Caco-2 (cell line): Measurements from ENCODE around the gene ALOX5. TPM values are rescaled to one million over a fixed set of nuclear protein-coding genes. Genes with fewer than 3 reads are reported as not detected.

Experiments used
- BruUV-seq: library from RNA; stranded (reverse); fragments of 400-500 nt; replicated peaks from 2 replicates; lab custom pipeline; 2021; lab: Mats Ljungman, UMichigan
- CTCF ChIA-PET: fragments of 300-600 bp; sonication (Branson Sonifier 250); formaldehyde crosslinking; loops from one replicate; lab custom pipeline; 2022; ENCODE audit warnings: antibody characterized with exemption; lab: Charles Lee
- POLR2A ChIA-PET: fragments of 300-600 bp; sonication (Branson Sonifier 250); formaldehyde crosslinking; loops from one replicate; lab custom pipeline; 2022; ENCODE audit warnings: antibody characterized with exemption; lab: Charles Lee
- DNase-seq, 2 experiments: peaks; one replicate each; pipeline versions ENCODE4 v3.0.0 to v3.0.0-alpha.2; 2020 to 2022
- H3K27me3 ChIP-seq: replicated peaks from 2 replicates; pipeline ENCODE4 v1.6.0; 2011; ENCODE audit warnings: low read length; ENCODE audit not compliant: control insufficient read depth, insufficient read depth
- H3K36me3 ChIP-seq: 2 replicates; pipeline ENCODE4 v1.5.1; 2011; ENCODE audit warnings: low read length; ENCODE audit not compliant: control insufficient read depth, insufficient read depth
- H3K4me1 ChIP-seq: fragments of 250-450 bp; sonication (Bioruptor Pico); 2 replicates; pipeline ENCODE4 v1.5.1; 2020; ENCODE audit warnings: mild to moderate bottlenecking
- H3K4me3 ChIP-seq: 2 replicates; pipeline ENCODE4 v1.5.1; 2011; ENCODE audit warnings: low read depth, mild to moderate bottlenecking, control low read depth, low read length
- H3K9me3 ChIP-seq: fragments of 250-450 bp; sonication (Bioruptor Pico); 2 replicates; pipeline ENCODE4 v1.5.1; 2020; ENCODE audit warnings: mild to moderate bottlenecking, moderate library complexity
- H3K27ac Mint-ChIP-seq: one replicate; pipeline ENCODE4 v1.8.0; 2022; ENCODE audit warnings: mixed read lengths; ENCODE audit not compliant: unreplicated experiment
- H3K27me3 Mint-ChIP-seq: one replicate; pipeline ENCODE4 v1.8.0; 2022; ENCODE audit warnings: mixed read lengths; ENCODE audit not compliant: insufficient read depth, unreplicated experiment
- H3K36me3 Mint-ChIP-seq: one replicate; pipeline ENCODE4 v1.8.0; 2022; ENCODE audit warnings: mild to moderate bottlenecking, mixed read lengths; ENCODE audit not compliant: insufficient read depth, unreplicated experiment
- H3K4me1 Mint-ChIP-seq: one replicate; pipeline ENCODE4 v1.8.0; 2022; ENCODE audit warnings: low read depth, mixed read lengths; ENCODE audit not compliant: unreplicated experiment
- H3K4me3 Mint-ChIP-seq: one replicate; pipeline ENCODE4 v1.8.0; 2022; ENCODE audit warnings: mild to moderate bottlenecking, moderate library complexity, mixed read lengths; ENCODE audit not compliant: unreplicated experiment
- H3K9me3 Mint-ChIP-seq: one replicate; pipeline ENCODE4 v1.8.0; 2022; ENCODE audit warnings: mixed read lengths; ENCODE audit not compliant: unreplicated experiment
- intact Hi-C: fragments of 100-400 bp; cut with micrococcal nuclease; formaldehyde crosslinking; loops from one replicate; pipeline ENCODE4 v1.10.0; 2022; ENCODE audit not compliant: unreplicated experiment
- total RNA-seq: library from RNA; stranded (reverse); gene quantifications from 2 replicates; pipeline ENCODE4 v1.2.3, GENCODE V29; 2022
- TF ChIP-seq, protein P1 (sequence below), 2 experiments: fragments of 200-600 bp in 1 of 2; IDR thresholded peaks; 1 replicate in 1 of 2; 2 replicates in 1 of 2; pipeline versions ENCODE4 v1.5.1 to v1.8.0; 2011 to 2022; ENCODE audit warnings: antibody characterized with exemption in 1 of 2, control low read depth in 1 of 2, inconsistent platforms in 1 of 2, low read depth in 1 of 2, low read length in 1 of 2, mild to moderate bottlenecking in 1 of 2, moderate library complexity in 1 of 2; ENCODE audit not compliant: insufficient read depth in 1 of 2, severe bottlenecking in 1 of 2, unreplicated experiment in 1 of 2

The ALOX5 gene
- total RNA-seq, 1 experiment from 2014 or later, result not detected

DNA sequence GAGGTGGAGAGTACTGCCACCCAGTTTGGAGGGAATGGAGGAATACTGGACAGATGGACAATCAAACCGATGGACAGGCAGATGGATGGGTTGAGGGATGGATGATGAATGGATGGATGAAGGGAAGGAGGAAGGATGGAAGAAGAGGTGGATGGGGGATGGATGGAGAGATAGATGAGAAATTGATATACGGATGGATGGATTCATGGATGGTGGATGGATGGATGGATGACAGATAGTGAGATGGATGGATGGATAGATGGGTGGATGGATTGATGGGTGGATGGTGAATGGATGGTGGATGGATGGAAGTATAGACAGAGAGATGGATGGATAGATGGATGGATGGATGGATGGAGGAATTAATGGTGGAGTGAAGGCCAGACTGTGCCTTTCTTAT is 42.6 kb downstream of the ALOX5 start:
- H3K36me3 Mint-ChIP-seq, result no peaks in the 10 kb centered on the region
- Histone ChIP-seq H3K9me3 (no peaks in the 10 kb centered on the region), H3K27me3 (no peaks in the 10 kb centered on the region; the same call in 1 of the 2 replicates), H3K4me3 (no peak overlapping the region), H3K36me3 (no peaks in the 10 kb centered on the region), H3K4me1 (no peaks in the 10 kb centered on the region)
- ChIA-PET POLR2A (no interaction called here), CTCF (interaction anchor here (0.8 kb wide), 1 partner anchor 10 kb away, joined by 3 read pairs; no protein-coding TSS in a partner anchor)
- TF ChIP-seq, protein P1, sequence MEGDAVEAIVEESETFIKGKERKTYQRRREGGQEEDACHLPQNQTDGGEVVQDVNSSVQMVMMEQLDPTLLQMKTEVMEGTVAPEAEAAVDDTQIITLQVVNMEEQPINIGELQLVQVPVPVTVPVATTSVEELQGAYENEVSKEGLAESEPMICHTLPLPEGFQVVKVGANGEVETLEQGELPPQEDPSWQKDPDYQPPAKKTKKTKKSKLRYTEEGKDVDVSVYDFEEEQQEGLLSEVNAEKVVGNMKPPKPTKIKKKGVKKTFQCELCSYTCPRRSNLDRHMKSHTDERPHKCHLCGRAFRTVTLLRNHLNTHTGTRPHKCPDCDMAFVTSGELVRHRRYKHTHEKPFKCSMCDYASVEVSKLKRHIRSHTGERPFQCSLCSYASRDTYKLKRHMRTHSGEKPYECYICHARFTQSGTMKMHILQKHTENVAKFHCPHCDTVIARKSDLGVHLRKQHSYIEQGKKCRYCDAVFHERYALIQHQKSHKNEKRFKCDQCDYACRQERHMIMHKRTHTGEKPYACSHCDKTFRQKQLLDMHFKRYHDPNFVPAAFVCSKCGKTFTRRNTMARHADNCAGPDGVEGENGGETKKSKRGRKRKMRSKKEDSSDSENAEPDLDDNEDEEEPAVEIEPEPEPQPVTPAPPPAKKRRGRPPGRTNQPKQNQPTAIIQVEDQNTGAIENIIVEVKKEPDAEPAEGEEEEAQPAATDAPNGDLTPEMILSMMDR (IDR thresholded peaks at IDR 0.05; ENCODE audit: insufficient read depth in 1 of 2, low read depth in 1 of 2, low read length in 1 of 2, severe bottlenecking in 1 of 2, unreplicated experiment in 1 of 2), result no peak
- no TSS peak for BruUV-seq
- H3K9me3 Mint-ChIP-seq, result peaks cover 10% of the 10 kb centered on the region
- no peak overlapping the region for H3K4me3 Mint-ChIP-seq
- H3K4me1 Mint-ChIP-seq, result no peaks in the 10 kb centered on the region
- peaks cover 4% of the 10 kb centered on the region for H3K27me3 Mint-ChIP-seq
- intact Hi-C loops, result no loop called here
- H3K27ac Mint-ChIP-seq, result no peak overlapping the region
- no peak for DNase-seq

DNA sequence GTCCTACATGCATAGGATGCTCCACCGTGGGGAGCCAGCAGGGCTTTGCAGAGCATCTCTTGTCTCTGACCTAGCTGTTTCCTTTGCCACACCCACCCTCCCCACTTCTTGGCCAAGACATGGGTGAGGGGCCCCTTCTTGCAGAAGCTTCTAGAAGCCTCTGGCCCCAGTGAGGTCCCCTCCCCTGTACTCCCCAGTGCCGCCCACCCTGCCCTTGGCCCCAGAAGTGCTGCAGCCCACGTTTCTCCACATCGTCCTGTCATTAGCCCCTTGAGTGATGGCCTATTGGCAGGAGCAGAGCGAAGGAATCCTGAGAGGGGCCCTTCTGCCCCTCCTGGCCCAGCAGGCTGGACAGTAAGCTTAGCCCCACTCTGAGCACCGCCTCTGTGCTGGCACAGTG is 43.7 kb downstream of the ALOX5 start:
- intact Hi-C loops, result no loop called here
- H3K4me3 ChIP-seq, result no peak overlapping the region
- Mint-ChIP-seq H3K9me3 (peaks cover 10% of the 10 kb centered on the region), H3K4me3 (no peak overlapping the region), H3K4me1 (no peaks in the 10 kb centered on the region), H3K36me3 (no peaks in the 10 kb centered on the region), H3K27ac (no peak overlapping the region), H3K27me3 (peaks cover 4% of the 10 kb centered on the region)
- TF ChIP-seq, protein P1 (IDR thresholded peaks at IDR 0.05; ENCODE audit: insufficient read depth in 1 of 2, low read depth in 1 of 2, low read length in 1 of 2, severe bottlenecking in 1 of 2, unreplicated experiment in 1 of 2), result no peak
- H3K27me3 ChIP-seq, result no peaks in the 10 kb centered on the region; the same call in 1 of the 2 replicates
- H3K9me3 ChIP-seq, result no peaks in the 10 kb centered on the region
- no peaks in the 10 kb centered on the region for H3K4me1 ChIP-seq
- no peaks in the 10 kb centered on the region for H3K36me3 ChIP-seq
- POLR2A ChIA-PET, result no interaction called here
- no peak for DNase-seq
- CTCF ChIA-PET, result no interaction called here
- BruUV-seq, result no TSS peak

DNA sequence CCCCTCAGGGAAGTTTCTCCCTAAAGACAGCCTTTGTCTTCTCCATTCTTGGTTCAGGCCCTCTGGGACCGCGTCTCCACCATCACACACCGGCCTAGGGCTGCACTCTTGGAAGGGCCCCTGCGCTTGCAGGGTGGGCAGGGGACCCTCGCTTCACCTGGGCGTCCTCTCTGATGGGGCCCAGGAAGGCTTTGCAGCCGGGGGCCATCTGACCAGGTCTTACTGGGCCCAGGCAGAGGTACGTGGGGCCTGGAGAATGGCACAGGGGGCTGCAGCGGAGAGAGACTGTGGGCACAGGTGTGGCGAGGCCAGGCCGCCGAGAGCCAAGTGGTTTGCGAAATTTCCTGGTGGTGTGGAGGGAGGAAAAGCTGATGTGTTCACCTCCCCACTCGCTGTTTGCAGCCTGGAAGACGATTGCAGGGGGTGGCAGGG is 44.4 kb downstream of the ALOX5 start:
- intact Hi-C loops, result no loop called here
- no peak overlapping the region for H3K4me3 ChIP-seq
- no peak overlapping the region for H3K27ac Mint-ChIP-seq
- no TSS peak for BruUV-seq
- CTCF ChIA-PET, result no interaction called here
- H3K4me3 Mint-ChIP-seq, result no peak overlapping the region
- H3K36me3 ChIP-seq, result no peaks in the 10 kb centered on the region
- no peaks in the 10 kb centered on the region for H3K9me3 ChIP-seq
- TF ChIP-seq, protein P1 (IDR thresholded peaks at IDR 0.05; ENCODE audit: insufficient read depth in 1 of 2, low read depth in 1 of 2, low read length in 1 of 2, severe bottlenecking in 1 of 2, unreplicated experiment in 1 of 2), result no peak
- no peak for DNase-seq
- H3K4me1 ChIP-seq, result no peaks in the 10 kb centered on the region
- peaks cover 4% of the 10 kb centered on the region for H3K27me3 Mint-ChIP-seq
- no peaks in the 10 kb centered on the region for H3K4me1 Mint-ChIP-seq
- no peaks in the 10 kb centered on the region for H3K36me3 Mint-ChIP-seq
- POLR2A ChIA-PET, result no interaction called here
- H3K27me3 ChIP-seq, result no peaks in the 10 kb centered on the region; the same call in 1 of the 2 replicates
- peaks cover 10% of the 10 kb centered on the region for H3K9me3 Mint-ChIP-seq
